ENCODE measurements around the gene SLC9A4.

SLC9A4 gene, protein sequence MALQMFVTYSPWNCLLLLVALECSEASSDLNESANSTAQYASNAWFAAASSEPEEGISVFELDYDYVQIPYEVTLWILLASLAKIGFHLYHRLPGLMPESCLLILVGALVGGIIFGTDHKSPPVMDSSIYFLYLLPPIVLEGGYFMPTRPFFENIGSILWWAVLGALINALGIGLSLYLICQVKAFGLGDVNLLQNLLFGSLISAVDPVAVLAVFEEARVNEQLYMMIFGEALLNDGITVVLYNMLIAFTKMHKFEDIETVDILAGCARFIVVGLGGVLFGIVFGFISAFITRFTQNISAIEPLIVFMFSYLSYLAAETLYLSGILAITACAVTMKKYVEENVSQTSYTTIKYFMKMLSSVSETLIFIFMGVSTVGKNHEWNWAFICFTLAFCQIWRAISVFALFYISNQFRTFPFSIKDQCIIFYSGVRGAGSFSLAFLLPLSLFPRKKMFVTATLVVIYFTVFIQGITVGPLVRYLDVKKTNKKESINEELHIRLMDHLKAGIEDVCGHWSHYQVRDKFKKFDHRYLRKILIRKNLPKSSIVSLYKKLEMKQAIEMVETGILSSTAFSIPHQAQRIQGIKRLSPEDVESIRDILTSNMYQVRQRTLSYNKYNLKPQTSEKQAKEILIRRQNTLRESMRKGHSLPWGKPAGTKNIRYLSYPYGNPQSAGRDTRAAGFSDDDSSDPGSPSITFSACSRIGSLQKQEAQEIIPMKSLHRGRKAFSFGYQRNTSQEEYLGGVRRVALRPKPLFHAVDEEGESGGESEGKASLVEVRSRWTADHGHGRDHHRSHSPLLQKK

GRCh38 chr2:102473020-102473419 lies at the start of gene SLC9A4:
Gene SLC9A4, plus strand, starts transcription at chr2:102473226. Its CDS starts 534 bp downstream, at chr2:102473760.
- H3K4me3 ChIP-seq (replicated peaks; ENCODE audit: low read depth, low read length) = no peak within 1 kb of the TSS
- peak; percentile 14 for DNase-seq (ENCODE audit: extremely low read depth, low read depth)
- TF ChIP-seq, protein P1, sequence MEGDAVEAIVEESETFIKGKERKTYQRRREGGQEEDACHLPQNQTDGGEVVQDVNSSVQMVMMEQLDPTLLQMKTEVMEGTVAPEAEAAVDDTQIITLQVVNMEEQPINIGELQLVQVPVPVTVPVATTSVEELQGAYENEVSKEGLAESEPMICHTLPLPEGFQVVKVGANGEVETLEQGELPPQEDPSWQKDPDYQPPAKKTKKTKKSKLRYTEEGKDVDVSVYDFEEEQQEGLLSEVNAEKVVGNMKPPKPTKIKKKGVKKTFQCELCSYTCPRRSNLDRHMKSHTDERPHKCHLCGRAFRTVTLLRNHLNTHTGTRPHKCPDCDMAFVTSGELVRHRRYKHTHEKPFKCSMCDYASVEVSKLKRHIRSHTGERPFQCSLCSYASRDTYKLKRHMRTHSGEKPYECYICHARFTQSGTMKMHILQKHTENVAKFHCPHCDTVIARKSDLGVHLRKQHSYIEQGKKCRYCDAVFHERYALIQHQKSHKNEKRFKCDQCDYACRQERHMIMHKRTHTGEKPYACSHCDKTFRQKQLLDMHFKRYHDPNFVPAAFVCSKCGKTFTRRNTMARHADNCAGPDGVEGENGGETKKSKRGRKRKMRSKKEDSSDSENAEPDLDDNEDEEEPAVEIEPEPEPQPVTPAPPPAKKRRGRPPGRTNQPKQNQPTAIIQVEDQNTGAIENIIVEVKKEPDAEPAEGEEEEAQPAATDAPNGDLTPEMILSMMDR (IDR thresholded peaks at IDR 0.05; ENCODE audit: low read depth, low read length, missing control alignments) = peak; percentile 87

- TF ChIP-seq, protein P1 (IDR thresholded peaks at IDR 0.05; ENCODE audit: low read depth, low read length, missing control alignments) = no peak
- H3K4me3 ChIP-seq (replicated peaks; ENCODE audit: low read depth, low read length) = no peak overlapping the region
- DNase-seq (ENCODE audit: extremely low read depth, low read depth) = no peak
These were observed 49.7 kb upstream of the SLC9A4 start for GRCh38 chr2:102423368-102423767.

DNA sequence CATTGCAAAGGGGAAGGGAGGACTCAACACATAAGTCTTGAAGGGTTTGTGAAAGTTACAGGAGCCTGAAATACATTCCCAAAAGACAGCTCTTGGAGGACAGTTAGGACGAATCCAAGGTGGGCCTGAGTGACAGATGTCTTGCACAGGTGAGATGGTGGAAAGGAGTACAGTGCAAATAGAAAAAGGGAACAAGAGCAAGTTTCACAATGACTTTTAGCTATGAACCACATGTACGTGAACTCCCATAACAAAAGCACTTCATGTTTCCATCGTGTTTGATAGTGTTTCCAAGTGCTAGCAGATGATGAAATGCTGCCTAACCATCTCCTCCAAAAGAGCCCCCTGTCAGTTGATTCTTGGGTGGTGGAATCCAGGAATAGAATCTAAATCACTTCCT lies 48.3 kb upstream of the SLC9A4 start:
- no peak overlapping the region for H3K4me3 ChIP-seq (replicated peaks; ENCODE audit: low read depth, low read length)
- TF ChIP-seq, protein P1 (IDR thresholded peaks at IDR 0.05; ENCODE audit: low read depth, low read length, missing control alignments) = no peak
- no peak for DNase-seq (ENCODE audit: extremely low read depth, low read depth)

DNA sequence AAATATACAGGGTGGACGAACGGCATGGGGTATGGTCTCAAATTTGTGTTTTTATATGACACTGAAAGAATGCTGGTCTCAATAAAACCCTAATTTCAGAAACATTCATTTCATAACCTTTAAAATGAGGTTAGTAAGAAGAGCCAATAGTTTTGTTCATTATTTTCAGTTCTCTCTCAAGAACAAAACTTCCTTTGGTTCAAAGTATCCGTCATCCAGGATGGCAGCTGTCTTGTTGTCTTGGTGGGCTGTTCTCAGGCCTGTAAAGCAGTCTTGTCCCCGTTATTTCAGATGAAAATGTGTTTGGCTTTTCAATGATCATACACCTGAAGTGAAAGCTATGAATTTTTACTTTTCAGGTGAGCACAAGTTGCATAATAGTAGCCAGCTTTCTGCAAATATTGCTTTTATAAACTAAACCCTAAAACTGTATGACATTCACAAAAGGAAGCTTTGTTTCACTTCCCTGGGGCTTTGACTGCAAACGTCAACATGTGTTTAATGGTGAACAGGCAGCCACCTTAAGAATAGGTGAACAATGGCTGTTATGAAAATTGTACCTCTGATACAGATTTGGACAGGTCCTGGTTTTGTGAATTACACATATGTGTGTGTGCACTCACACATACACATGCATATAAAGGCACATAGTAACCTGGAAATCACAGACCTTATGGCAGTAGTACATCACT lies 47.4 kb upstream of the SLC9A4 start:
- no peak for DNase-seq (ENCODE audit: extremely low read depth, low read depth)
- no peak overlapping the region for H3K4me3 ChIP-seq (replicated peaks; ENCODE audit: low read depth, low read length)
- TF ChIP-seq, protein P1 (IDR thresholded peaks at IDR 0.05; ENCODE audit: low read depth, low read length, missing control alignments) = no peak

- TF ChIP-seq, protein P1 (IDR thresholded peaks at IDR 0.05; ENCODE audit: low read depth, low read length, missing control alignments) = no peak
- no peak overlapping the region for H3K4me3 ChIP-seq (replicated peaks; ENCODE audit: low read depth, low read length)
- DNase-seq (ENCODE audit: extremely low read depth, low read depth) = no peak
These were observed 45.8 kb upstream of the SLC9A4 start for GRCh38 chr2:102427249-102427648.

DNA sequence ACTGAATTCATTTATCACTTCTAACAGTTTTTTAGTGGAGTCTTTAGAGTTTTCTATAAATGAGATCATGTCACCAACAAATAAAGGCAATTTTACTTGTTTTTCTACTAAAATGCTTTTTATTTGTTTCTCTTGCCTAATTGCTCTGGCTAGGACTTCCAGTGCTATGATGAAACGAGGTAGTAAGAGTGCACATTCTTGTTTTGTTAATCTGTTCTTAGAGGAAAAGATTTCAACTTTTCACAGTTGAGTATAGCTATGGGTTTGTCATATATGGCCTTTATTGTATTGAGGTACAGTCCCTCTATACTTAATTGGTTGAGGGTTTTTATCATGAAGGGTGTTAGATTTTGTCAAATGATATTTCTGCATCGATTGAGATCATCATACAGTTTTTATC lies 44.5 kb upstream of the SLC9A4 start:
- no peak for DNase-seq (ENCODE audit: extremely low read depth, low read depth)
- TF ChIP-seq, protein P1 (IDR thresholded peaks at IDR 0.05; ENCODE audit: low read depth, low read length, missing control alignments) = no peak
- H3K4me3 ChIP-seq (replicated peaks; ENCODE audit: low read depth, low read length) = no peak overlapping the region
